NCI-H146 treated with DMSO at 0.1 percent for 48 hours (cell line): Measurements from ENCODE around the gene IDI1.
"Not testable (repeated sequence)": the region's sequence is repeated elsewhere in the genome, so short reads cannot be mapped to it uniquely, and the experiment has no call there.

Source experiments
- DNase-seq: peaks from one replicate; lab custom pipeline; 2025; ENCODE audit not compliant: unreplicated experiment; lab: John Stamatoyannopoulos, UW

The IDI1 gene

GRCh38 chr10:1036341-1036791 is 12.6 kb downstream of the IDI1 start:
- no peak for DNase-seq

- no peak for DNase-seq
Measured at GRCh38 chr10:1035201-1035600, 13.7 kb downstream of the IDI1 start.

GRCh38 chr10:1034758-1035157 is 14.2 kb downstream of the IDI1 start:
- no peak for DNase-seq

GRCh38 chr10:1033601-1034000 is 15.3 kb downstream of the IDI1 start:
- no peak for DNase-seq

GRCh38 chr10:1029838-1030237 is 19.1 kb downstream of the IDI1 start:
- DNase-seq: no peak

- DNase-seq: no peak
Measured at GRCh38 chr10:1026578-1026977, 22.3 kb downstream of the IDI1 start.

- DNase-seq: no peak
Measured at GRCh38 chr10:1025683-1026082, 23.2 kb downstream of the IDI1 start, which contains the start of gene IDI2. Gene IDI2 (minus strand): TSS chr10:1025859. CDS start chr10:1024723, 1,136 bp downstream.

GRCh38 chr10:1024103-1024502 is 24.8 kb downstream of the IDI1 start:
- DNase-seq: no peak

GRCh38 chr10:1022413-1022812 is 26.5 kb downstream of the IDI1 start:
- no peak for DNase-seq

- no peak for DNase-seq
Measured at GRCh38 chr10:1020958-1021357, 28.0 kb downstream of the IDI1 start.

GRCh38 chr10:1020460-1020859 is 28.5 kb downstream of the IDI1 start:
- no peak for DNase-seq

- no peak for DNase-seq
Measured at GRCh38 chr10:1019362-1019761, 29.6 kb downstream of the IDI1 start.

- DNase-seq: no peak
Measured at GRCh38 chr10:1015688-1016087, 33.2 kb downstream of the IDI1 start.

- DNase-seq: no peak
Measured at GRCh38 chr10:1011696-1012095, 37.2 kb downstream of the IDI1 start.

- DNase-seq: no peak
Measured at GRCh38 chr10:1010703-1011102, 38.2 kb downstream of the IDI1 start.

- DNase-seq: not testable (repeated sequence)
Measured at GRCh38 chr10:1009947-1010346, 39.0 kb downstream of the IDI1 start.

- no peak for DNase-seq
Measured at GRCh38 chr10:1009071-1009494, 39.8 kb downstream of the IDI1 start.

- DNase-seq: no peak
Measured at GRCh38 chr10:1007583-1007982, 41.3 kb downstream of the IDI1 start.

GRCh38 chr10:1006573-1006972 is 42.3 kb downstream of the IDI1 start:
- no peak for DNase-seq

- no peak for DNase-seq
Measured at GRCh38 chr10:1003884-1004670, 44.8 kb downstream of the IDI1 start.

- DNase-seq: no peak
Measured at GRCh38 chr10:1002425-1003006, 46.4 kb downstream of the IDI1 start.

- DNase-seq: no peak
Measured at GRCh38 chr10:997266-998022, 51.5 kb downstream of the IDI1 start.
